GM18520 (cell line): ENCODE data around the gene PCDH17.

Experiments
- ATAC-seq: cut with Tn5 transposase; IDR thresholded peaks from one replicate; pipeline ENCODE4 v1.9.1; 2021; ENCODE audit not compliant: unreplicated experiment

PCDH17 gene

DNA sequence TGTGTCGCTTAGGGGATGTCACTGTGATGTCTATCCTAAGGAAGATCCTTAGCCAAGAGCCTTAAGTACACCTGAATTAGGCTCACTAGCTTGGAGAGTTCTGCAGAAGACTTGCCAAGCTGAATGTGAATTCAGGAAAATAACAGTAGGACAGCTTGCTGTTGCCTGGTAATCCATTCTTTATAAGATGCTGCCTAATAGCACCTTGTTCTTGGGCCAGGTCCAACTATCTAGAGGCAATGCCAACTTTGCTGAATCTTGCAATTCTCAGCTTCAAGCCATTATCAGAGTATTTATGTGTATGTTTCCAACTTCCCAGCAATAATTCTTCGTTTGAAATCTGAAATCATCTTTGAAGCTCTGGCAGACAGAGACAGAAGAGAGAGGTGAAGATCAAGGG lies 102.8 kb downstream of the PCDH17 start:
- ATAC-seq: no peak

DNA sequence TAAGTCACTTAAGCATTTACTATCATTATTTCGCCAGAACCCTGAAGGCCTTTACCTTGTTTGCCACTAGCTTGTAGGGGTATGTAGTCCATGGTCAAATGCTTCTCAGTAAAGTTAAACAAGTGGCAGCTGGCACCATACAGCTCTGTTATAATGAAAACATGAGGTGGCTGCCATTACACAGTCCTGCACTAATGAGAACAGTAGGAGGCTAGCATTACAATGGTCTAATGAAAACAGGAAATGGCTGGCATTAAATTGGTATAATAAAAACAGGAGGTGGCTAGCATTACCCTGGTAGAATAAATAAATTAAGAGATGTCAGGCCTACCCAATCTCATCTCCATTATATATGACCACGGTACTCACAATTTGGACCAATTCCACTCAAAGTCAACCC lies 107.5 kb downstream of the PCDH17 start:
- ATAC-seq: no peak

DNA sequence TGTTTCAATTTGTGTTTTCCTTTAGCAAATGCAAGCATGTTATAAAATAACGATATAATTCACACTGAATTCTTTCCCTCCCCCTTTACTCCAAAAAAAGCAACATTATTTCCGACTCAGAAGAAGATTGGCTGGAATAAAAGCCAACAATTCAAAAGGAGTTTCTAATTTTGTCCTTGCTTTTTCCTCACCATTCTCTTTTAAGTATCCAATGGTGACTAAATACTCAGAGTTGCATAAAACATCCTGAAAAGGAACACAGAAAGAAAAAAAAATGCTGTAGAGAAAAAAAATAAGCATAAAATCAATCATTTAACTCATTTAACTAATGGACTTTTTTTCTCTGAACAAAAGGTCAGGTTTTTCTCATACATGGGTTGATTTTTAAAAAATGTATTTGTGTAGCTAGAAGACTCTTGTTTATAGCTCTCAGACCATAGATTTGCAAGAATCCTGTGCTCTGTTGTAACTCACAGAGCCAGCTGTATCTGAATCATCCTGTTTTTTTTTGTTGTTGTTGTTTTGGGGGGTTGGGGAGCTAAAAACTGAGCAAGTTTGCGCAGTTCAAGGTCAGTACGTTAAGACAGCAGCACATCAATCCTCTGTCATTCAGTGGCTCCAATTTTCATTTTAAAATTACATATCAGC lies 108.1 kb downstream of the PCDH17 start:
- ATAC-seq: no peak

DNA sequence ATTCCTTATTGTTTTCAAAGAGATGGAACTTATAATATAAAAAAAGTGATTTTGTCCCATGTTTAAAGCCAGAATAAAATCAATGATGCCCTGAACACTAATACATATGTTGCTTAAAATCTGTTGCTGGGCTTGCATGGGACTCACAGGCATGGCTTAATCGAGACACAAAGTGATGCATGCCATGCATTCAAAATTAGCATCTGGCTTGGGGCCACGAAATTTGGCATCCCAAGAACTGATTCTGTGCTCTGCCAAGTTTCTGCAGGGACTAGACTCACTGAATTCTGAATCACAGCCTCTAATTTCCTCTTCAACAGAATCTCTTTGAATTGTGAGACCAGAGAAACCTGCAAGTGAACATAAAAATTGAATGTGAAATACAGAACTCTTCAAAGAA lies 109.2 kb downstream of the PCDH17 start:
- ATAC-seq: no peak

- ATAC-seq: no peak
These were observed 116.6 kb downstream of the PCDH17 start for GRCh38 chr13:57748096-57748495.

DNA sequence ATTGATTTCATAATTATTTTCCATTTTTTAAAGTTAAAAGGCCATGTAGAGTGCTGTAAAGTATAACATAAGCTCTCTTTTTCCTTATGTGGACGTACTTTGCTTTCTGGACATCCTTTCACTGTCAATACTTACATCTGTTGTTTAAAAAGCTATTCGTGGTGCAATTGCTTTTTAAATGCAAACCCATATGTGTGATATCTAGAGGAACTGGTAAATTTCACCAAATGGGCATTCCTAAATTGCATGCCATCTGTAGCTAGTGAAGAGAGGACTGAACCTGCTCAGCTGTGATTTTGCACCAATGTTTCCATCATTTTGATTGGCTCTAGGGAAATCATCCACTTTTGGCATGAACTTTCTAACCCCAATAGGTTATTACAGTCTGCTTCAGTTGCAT lies 129.4 kb downstream of the PCDH17 start:
- no peak for ATAC-seq

GRCh38 chr13:57763689-57764088 lies 132.1 kb downstream of the PCDH17 start:
- ATAC-seq: no peak
